HG03342 (cell line): Measurements from ENCODE around the gene GNPTAB.

Source experiments
- ATAC-seq: cut with Tn5 transposase; IDR thresholded peaks from one replicate; pipeline ENCODE4 v1.9.1; 2021; ENCODE audit warnings: mild to moderate bottlenecking, moderate library complexity; ENCODE audit not compliant: unreplicated experiment

GNPTAB gene

GRCh38 chr12:101809208-101809607 is 21.6 kb downstream of the GNPTAB start:
- ATAC-seq: no peak

GRCh38 chr12:101806265-101806664 is 24.5 kb downstream of the GNPTAB start:
- no peak for ATAC-seq

- no peak for ATAC-seq
These were observed 26.4 kb downstream of the GNPTAB start for GRCh38 chr12:101804409-101804808.

- ATAC-seq: no peak
These were observed 26.8 kb downstream of the GNPTAB start for GRCh38 chr12:101803978-101804377.

GRCh38 chr12:101802486-101802885 is 28.3 kb downstream of the GNPTAB start:
- no peak for ATAC-seq

GRCh38 chr12:101799774-101800173 is 31.0 kb downstream of the GNPTAB start:
- ATAC-seq: peak; percentile 64

- no peak for ATAC-seq
These were observed 35.0 kb downstream of the GNPTAB start for GRCh38 chr12:101795786-101796185.

GRCh38 chr12:101795013-101795412 is 35.7 kb downstream of the GNPTAB start:
- no peak for ATAC-seq

- ATAC-seq: no peak
These were observed 36.2 kb downstream of the GNPTAB start for GRCh38 chr12:101794574-101794973.

GRCh38 chr12:101793401-101793800 is 37.4 kb downstream of the GNPTAB start:
- peak; percentile 65 for ATAC-seq

- ATAC-seq: no peak
These were observed 38.5 kb downstream of the GNPTAB start for GRCh38 chr12:101792046-101792931.

- ATAC-seq: no peak
These were observed 41.6 kb downstream of the GNPTAB start for GRCh38 chr12:101789171-101789570.

- no peak for ATAC-seq
These were observed 45.1 kb downstream of the GNPTAB start for GRCh38 chr12:101785671-101786070.

GRCh38 chr12:101784376-101784775 is 46.4 kb downstream of the GNPTAB start:
- no peak for ATAC-seq

- ATAC-seq: no peak
These were observed 46.9 kb downstream of the GNPTAB start for GRCh38 chr12:101783838-101784237.

GRCh38 chr12:101783150-101783549 is 47.6 kb downstream of the GNPTAB start:
- ATAC-seq: no peak

- no peak for ATAC-seq
These were observed 48.5 kb downstream of the GNPTAB start for GRCh38 chr12:101782273-101782731.

GRCh38 chr12:101781834-101782233 is 48.9 kb downstream of the GNPTAB start:
- no peak for ATAC-seq

- ATAC-seq: no peak
These were observed 50.2 kb downstream of the GNPTAB start for GRCh38 chr12:101780599-101780998.

GRCh38 chr12:101779626-101780025 is 51.1 kb downstream of the GNPTAB start:
- ATAC-seq: no peak

- ATAC-seq: no peak
These were observed 51.6 kb downstream of the GNPTAB start for GRCh38 chr12:101779200-101779599.

- ATAC-seq: no peak
These were observed 52.8 kb downstream of the GNPTAB start for GRCh38 chr12:101777978-101778377.

GRCh38 chr12:101777485-101777884 is 53.3 kb downstream of the GNPTAB start:
- ATAC-seq: no peak
